Measurements from ENCODE around the gene LRMDA. TPM values are rescaled to one million over a fixed set of nuclear protein-coding genes. Genes with fewer than 3 reads are reported as not detected.

The LRMDA gene
- total RNA-seq, 6 experiments from 2014 or later = 0.32 TPM; not detected in 5

- H3K9me3 Mint-ChIP-seq = no peaks in the 10 kb centered on the region
- TF ChIP-seq, protein P1, sequence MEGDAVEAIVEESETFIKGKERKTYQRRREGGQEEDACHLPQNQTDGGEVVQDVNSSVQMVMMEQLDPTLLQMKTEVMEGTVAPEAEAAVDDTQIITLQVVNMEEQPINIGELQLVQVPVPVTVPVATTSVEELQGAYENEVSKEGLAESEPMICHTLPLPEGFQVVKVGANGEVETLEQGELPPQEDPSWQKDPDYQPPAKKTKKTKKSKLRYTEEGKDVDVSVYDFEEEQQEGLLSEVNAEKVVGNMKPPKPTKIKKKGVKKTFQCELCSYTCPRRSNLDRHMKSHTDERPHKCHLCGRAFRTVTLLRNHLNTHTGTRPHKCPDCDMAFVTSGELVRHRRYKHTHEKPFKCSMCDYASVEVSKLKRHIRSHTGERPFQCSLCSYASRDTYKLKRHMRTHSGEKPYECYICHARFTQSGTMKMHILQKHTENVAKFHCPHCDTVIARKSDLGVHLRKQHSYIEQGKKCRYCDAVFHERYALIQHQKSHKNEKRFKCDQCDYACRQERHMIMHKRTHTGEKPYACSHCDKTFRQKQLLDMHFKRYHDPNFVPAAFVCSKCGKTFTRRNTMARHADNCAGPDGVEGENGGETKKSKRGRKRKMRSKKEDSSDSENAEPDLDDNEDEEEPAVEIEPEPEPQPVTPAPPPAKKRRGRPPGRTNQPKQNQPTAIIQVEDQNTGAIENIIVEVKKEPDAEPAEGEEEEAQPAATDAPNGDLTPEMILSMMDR (IDR thresholded peaks at IDR 0.05) = no peak
- H3K4me3 Mint-ChIP-seq = no peak overlapping the region
- no peaks in the 10 kb centered on the region for H3K4me1 Mint-ChIP-seq (ENCODE audit: low read depth)
- peaks cover 14% of the 10 kb centered on the region for H3K27me3 Mint-ChIP-seq (ENCODE audit: insufficient read depth)
- no peaks in the 10 kb centered on the region for H3K36me3 Mint-ChIP-seq (ENCODE audit: low read depth)
- DNase-seq = no peak
- H3K27ac Mint-ChIP-seq = no peak overlapping the region
Observed at GRCh38 chr10:75541411-75541810, 110.0 kb downstream of the LRMDA start.

DNA sequence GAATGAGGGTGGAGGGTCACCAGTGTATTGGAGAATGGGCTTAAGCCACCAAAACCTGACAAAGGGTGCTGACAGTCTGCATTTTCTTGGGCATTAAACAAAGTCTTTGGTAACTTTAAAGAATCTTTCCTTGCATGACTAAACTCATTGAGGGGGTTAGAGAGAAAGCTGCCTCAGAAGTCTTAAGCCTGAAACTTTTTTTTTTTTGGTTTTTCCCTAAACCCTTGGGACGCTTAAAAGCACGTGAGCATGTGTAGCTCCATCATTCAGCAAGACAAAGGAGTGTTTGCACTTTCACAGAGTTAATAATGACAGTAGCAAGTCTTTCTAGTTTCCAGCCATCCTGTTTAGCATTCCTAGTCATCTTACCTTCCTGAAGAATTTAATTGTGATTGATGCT, 110.7 kb downstream of the LRMDA start:
- no peak for DNase-seq
- H3K27me3 Mint-ChIP-seq (ENCODE audit: insufficient read depth) = peaks cover 14% of the 10 kb centered on the region
- H3K27ac Mint-ChIP-seq = no peak overlapping the region
- H3K9me3 Mint-ChIP-seq = no peaks in the 10 kb centered on the region
- no peaks in the 10 kb centered on the region; the same call in 1 of the 2 replicates for H3K4me1 Mint-ChIP-seq (ENCODE audit: low read depth)
- no peaks in the 10 kb centered on the region for H3K36me3 Mint-ChIP-seq (ENCODE audit: low read depth)
- H3K4me3 Mint-ChIP-seq = no peak overlapping the region
- TF ChIP-seq, protein P1 (IDR thresholded peaks at IDR 0.05) = no peak

GRCh38 chr10:75542906-75543305, 111.5 kb downstream of the LRMDA start:
- H3K4me1 Mint-ChIP-seq (ENCODE audit: low read depth) = no peaks in the 10 kb centered on the region; the same call in 1 of the 2 replicates
- H3K27ac Mint-ChIP-seq = no peak overlapping the region
- no peaks in the 10 kb centered on the region for H3K9me3 Mint-ChIP-seq
- H3K4me3 Mint-ChIP-seq = no peak overlapping the region
- DNase-seq = no peak
- TF ChIP-seq, protein P1 (IDR thresholded peaks at IDR 0.05) = no peak
- no peaks in the 10 kb centered on the region for H3K36me3 Mint-ChIP-seq (ENCODE audit: low read depth)
- peaks cover 8% of the 10 kb centered on the region for H3K27me3 Mint-ChIP-seq (ENCODE audit: insufficient read depth)

- peaks cover 8% of the 10 kb centered on the region for H3K27me3 Mint-ChIP-seq (ENCODE audit: insufficient read depth)
- no peak overlapping the region for H3K27ac Mint-ChIP-seq
- H3K4me3 Mint-ChIP-seq = no peak overlapping the region
- H3K4me1 Mint-ChIP-seq (ENCODE audit: low read depth) = no peaks in the 10 kb centered on the region; the same call in 1 of the 2 replicates
- TF ChIP-seq, protein P1 (IDR thresholded peaks at IDR 0.05) = no peak
- no peak for DNase-seq
- no peaks in the 10 kb centered on the region for H3K36me3 Mint-ChIP-seq (ENCODE audit: low read depth)
- H3K9me3 Mint-ChIP-seq = no peaks in the 10 kb centered on the region
Observed at GRCh38 chr10:75544386-75544785, 113.0 kb downstream of the LRMDA start.

DNA sequence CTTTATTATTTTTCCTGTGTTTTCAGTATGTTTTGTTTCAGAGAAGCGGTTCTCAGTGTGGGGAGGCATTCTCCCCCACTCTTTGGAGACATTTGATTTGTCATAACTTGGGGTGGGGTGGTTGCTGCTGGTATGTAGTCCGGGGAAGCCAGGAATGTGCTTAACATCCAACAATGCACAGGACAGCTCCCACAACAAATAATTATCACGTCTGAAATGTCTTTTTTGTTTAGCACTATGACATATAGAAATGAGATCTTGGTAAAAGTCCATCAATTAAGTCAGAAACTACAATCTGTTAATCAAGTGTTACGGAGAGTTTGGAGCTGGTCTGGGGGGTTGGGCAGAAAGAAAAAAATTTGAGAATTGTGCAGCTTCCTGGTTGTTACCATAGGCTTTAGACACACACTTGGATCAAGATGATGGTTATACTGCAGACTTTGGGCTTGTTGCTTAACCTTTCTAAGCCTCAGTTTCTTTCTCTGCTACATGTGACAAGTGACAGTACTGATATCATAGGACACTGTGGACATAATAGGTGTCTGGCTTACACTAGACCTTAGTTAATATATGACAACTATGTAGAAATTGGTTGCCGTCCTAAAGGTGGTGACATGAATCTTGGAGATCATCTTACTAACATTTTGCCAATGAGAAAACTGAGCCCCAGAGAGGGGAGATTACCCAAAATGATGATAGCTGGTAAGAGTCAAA, 113.7 kb downstream of the LRMDA start:
- no peaks in the 10 kb centered on the region for H3K36me3 Mint-ChIP-seq (ENCODE audit: low read depth)
- TF ChIP-seq, protein P1 (IDR thresholded peaks at IDR 0.05) = no peak
- H3K4me1 Mint-ChIP-seq (ENCODE audit: low read depth) = no peaks in the 10 kb centered on the region; the same call in 1 of the 2 replicates
- no peak overlapping the region for H3K4me3 Mint-ChIP-seq
- H3K27me3 Mint-ChIP-seq (ENCODE audit: insufficient read depth) = peaks cover 8% of the 10 kb centered on the region
- H3K27ac Mint-ChIP-seq = no peak overlapping the region
- no peaks in the 10 kb centered on the region for H3K9me3 Mint-ChIP-seq
- DNase-seq = no peak
